ENCODE data around the gene PANK2.

GRCh38 chr20:3916364-3916763, 27.2 kb downstream of the PANK2 start:
- no peak for TF ChIP-seq CTCF (conservative IDR thresholded peaks at IDR 0.05 in 1 of 2, IDR thresholded peaks at IDR 0.05 in 1 of 2; ENCODE audit: low read depth in 1 of 2, low read length in 2 of 2)
- TF ChIP-seq EZH2 (IDR thresholded peaks at IDR 0.05; ENCODE audit: low read length, missing control alignments) = no peak
